Endothelial cell (in vitro differentiated cells): ENCODE measurements around the gene RAB6A. TPM values are rescaled to one million over a fixed set of nuclear protein-coding genes. Genes with fewer than 3 reads are reported as not detected.
A peak's percentile ranks its signal among the peaks of the same experiment; 100 is the strongest.

Experiments used
- DNase-seq: peaks from one replicate; pipeline ENCODE4 v3.0.0; 2021; ENCODE audit warnings: low spot score
- H3K27ac Mint-ChIP-seq: one replicate; pipeline ENCODE4 v1.8.0; 2021; ENCODE audit warnings: mixed read lengths, inconsistent platforms; ENCODE audit not compliant: unreplicated experiment
- H3K27me3 Mint-ChIP-seq: one replicate; pipeline ENCODE4 v1.8.0; 2021; ENCODE audit warnings: mild to moderate bottlenecking, moderate library complexity, mixed read lengths, inconsistent platforms; ENCODE audit not compliant: unreplicated experiment
- H3K36me3 Mint-ChIP-seq: one replicate; pipeline ENCODE4 v1.8.0; 2021; ENCODE audit warnings: mild to moderate bottlenecking, low read depth, mixed read lengths, inconsistent platforms; ENCODE audit not compliant: unreplicated experiment
- H3K4me1 Mint-ChIP-seq: one replicate; pipeline ENCODE4 v1.8.0; 2021; ENCODE audit warnings: mild to moderate bottlenecking, mixed read lengths, inconsistent platforms; ENCODE audit not compliant: unreplicated experiment
- H3K4me3 Mint-ChIP-seq: one replicate; pipeline ENCODE4 v1.8.0; 2021; ENCODE audit warnings: mild to moderate bottlenecking, mixed read lengths, inconsistent platforms; ENCODE audit not compliant: unreplicated experiment
- H3K9me3 Mint-ChIP-seq: one replicate; pipeline ENCODE4 v1.8.0; 2021; ENCODE audit warnings: mixed read lengths, inconsistent platforms; ENCODE audit not compliant: unreplicated experiment
- CTCF ChIP-seq: fragments of 200-600 bp; sonication (generic); IDR thresholded peaks from one replicate; pipeline ENCODE4 v1.5.0; 2021; ENCODE audit warnings: antibody characterized with exemption; ENCODE audit not compliant: unreplicated experiment
- total RNA-seq: library from RNA; stranded (reverse); fragmentation: NEBNext Ultra II Directional; extraction: Animal tissue kit (Norgen Biotek cat#: 25700); gene quantifications from one replicate; pipeline ENCODE4 v1.2.1, GENCODE V29; 2021; ENCODE audit not compliant: unreplicated experiment

Gene RAB6A
- total RNA-seq, 1 donor from 2014 or later = 125 TPM

GRCh38 chr11:73750228-73750627, 10.6 kb downstream of the RAB6A start:
- Mint-ChIP-seq H3K4me3 (no peak overlapping the region), H3K4me1 (no peaks in the 10 kb centered on the region), H3K36me3 (peaks cover 5% of the 10 kb centered on the region), H3K27ac (no peak overlapping the region), H3K9me3 (no peaks in the 10 kb centered on the region), H3K27me3 (no peaks in the 10 kb centered on the region)
- no peak for DNase-seq
- TF ChIP-seq CTCF = no peak

GRCh38 chr11:73749118-73749517, 11.8 kb downstream of the RAB6A start:
- no peaks in the 10 kb centered on the region for H3K4me1 Mint-ChIP-seq
- H3K4me3 Mint-ChIP-seq = no peak overlapping the region
- peak overlapping the region; percentile 55 for H3K27ac Mint-ChIP-seq
- no peaks in the 10 kb centered on the region for H3K9me3 Mint-ChIP-seq
- no peak for DNase-seq
- H3K27me3 Mint-ChIP-seq = no peaks in the 10 kb centered on the region
- TF ChIP-seq CTCF = no peak
- H3K36me3 Mint-ChIP-seq = peaks cover 5% of the 10 kb centered on the region

- Mint-ChIP-seq H3K36me3 (no peaks in the 10 kb centered on the region), H3K27ac (no peak overlapping the region), H3K4me1 (no peaks in the 10 kb centered on the region), H3K4me3 (no peak overlapping the region), H3K9me3 (no peaks in the 10 kb centered on the region), H3K27me3 (no peaks in the 10 kb centered on the region)
- no peak for TF ChIP-seq CTCF
- no peak for DNase-seq
These were observed 12.6 kb downstream of the RAB6A start for GRCh38 chr11:73748300-73748699.

- Mint-ChIP-seq H3K9me3 (no peaks in the 10 kb centered on the region), H3K27ac (no peak overlapping the region), H3K36me3 (no peaks in the 10 kb centered on the region), H3K4me3 (no peak overlapping the region), H3K4me1 (no peaks in the 10 kb centered on the region), H3K27me3 (no peaks in the 10 kb centered on the region)
- no peak for TF ChIP-seq CTCF
- DNase-seq = no peak
These were observed 13.1 kb downstream of the RAB6A start for GRCh38 chr11:73747762-73748161.

- DNase-seq = no peak
- Mint-ChIP-seq H3K27me3 (no peaks in the 10 kb centered on the region), H3K9me3 (no peaks in the 10 kb centered on the region), H3K27ac (no peak overlapping the region), H3K4me3 (no peak overlapping the region), H3K4me1 (no peaks in the 10 kb centered on the region), H3K36me3 (no peaks in the 10 kb centered on the region)
- TF ChIP-seq CTCF = no peak
These were observed 14.2 kb downstream of the RAB6A start for GRCh38 chr11:73746701-73747100.
